GM12873 (cell line): ENCODE measurements around the gene ARL4A.
A peak's percentile ranks its signal among the peaks of the same experiment; 100 is the strongest.

ENCODE experiments used
- TF ChIP-seq, protein P1 (sequence below): IDR thresholded peaks from 2 replicates; pipeline ENCODE4 v1.5.1; 2012; ENCODE audit warnings: low read depth, mild to moderate bottlenecking, moderate library complexity, low read length, control low read depth; ENCODE audit not compliant: insufficient read depth; ENCODE audit errors: missing control alignments

The ARL4A gene

DNA sequence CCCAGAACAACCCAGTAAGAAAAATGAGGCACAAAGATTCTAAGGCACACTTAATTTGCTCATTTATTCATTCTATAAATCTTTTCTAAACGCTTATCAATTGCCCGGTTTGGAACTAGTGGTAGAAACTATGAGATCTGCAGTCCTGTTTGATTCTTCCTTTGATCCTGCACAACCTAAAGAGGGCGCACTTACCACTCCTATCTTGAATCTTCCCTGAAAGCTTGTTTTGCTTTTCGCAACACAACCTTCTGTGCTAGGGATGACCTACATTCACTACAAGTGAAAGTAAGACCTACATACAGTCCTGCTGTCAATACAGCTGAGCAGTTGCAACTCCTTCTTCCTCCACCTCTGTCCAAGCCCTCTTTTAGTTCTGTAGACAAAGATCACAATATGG lies 12.6 kb upstream of the ARL4A start:
- TF ChIP-seq, protein P1, sequence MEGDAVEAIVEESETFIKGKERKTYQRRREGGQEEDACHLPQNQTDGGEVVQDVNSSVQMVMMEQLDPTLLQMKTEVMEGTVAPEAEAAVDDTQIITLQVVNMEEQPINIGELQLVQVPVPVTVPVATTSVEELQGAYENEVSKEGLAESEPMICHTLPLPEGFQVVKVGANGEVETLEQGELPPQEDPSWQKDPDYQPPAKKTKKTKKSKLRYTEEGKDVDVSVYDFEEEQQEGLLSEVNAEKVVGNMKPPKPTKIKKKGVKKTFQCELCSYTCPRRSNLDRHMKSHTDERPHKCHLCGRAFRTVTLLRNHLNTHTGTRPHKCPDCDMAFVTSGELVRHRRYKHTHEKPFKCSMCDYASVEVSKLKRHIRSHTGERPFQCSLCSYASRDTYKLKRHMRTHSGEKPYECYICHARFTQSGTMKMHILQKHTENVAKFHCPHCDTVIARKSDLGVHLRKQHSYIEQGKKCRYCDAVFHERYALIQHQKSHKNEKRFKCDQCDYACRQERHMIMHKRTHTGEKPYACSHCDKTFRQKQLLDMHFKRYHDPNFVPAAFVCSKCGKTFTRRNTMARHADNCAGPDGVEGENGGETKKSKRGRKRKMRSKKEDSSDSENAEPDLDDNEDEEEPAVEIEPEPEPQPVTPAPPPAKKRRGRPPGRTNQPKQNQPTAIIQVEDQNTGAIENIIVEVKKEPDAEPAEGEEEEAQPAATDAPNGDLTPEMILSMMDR = peak; percentile 52

GRCh38 chr7:12683678-12684585 lies 3.5 kb upstream of the ARL4A start:
- TF ChIP-seq, protein P1 = peak; percentile 12

DNA sequence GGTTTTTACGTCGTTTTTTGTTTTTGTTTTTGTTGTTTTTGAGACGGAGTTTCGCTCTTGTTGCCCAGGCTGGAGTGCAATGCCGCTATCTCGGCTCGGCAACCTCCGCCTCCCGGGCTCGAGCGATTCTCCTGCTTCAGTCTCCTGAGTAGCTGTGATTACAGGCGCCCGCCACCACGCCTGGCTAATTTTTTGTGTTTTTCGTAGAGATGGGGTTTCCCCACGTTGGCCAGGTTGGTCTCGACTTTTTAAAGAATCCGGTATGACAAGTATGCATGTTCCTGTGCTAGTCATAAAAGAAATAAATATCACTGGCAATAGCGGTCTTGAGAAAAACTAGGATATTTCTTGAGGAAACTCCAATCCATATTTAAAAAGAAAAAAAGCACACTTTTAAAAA lies 2.7 kb upstream of the ARL4A start:
- TF ChIP-seq, protein P1 = no peak

DNA sequence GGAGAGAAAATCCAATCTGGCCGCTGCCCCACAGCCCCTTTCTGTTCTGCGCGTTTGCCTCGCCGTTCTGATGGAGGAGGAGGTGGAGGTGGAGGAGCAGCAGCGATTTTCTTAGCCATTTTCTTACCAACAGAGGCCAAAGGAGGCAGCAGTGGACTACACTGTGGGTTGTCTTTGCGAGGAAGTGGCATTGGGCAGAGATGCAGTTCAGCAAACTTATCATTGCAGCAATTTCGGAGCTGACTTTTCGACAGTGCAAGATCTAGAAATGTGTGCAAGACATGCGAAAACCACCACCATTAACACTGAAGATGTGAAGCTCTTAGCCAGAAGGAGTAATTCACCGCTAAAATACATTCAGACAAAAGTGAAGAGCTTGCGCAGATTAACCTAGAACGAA lies 1.9 kb upstream of the ARL4A start:
- TF ChIP-seq, protein P1 = peak; percentile 25

DNA sequence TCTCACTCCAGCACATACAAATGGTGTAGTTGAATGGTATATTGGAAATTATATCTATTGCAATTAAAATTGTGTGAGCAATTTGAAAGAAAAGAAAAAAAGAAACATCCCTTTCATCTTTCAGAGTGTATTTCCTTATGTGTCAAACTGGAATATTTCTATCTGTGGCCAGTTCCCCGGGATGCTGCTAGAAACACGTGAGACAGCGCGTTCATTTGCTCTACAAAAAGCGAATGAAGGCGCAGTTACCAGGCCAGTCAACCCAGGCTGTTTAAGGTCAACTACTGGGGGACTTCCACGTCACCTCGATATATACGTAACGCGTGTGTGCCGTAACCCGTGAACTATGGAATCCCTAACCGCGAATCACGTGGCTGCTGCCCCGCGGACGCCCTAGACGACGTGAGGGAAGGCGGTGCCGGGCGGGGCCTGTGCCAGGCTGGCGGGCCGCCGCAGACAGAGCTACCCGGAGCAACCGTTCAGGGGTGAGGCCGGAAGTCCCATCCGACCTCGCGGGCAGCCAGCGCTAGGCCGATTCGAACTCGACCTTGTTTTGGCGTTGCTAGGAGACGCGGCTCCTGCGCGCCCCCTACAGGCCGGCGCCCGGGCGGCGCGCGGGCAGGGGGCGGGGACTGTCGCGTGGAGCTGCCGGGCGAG lies 1.1 kb upstream of the ARL4A start:
- TF ChIP-seq, protein P1 = peak; percentile 89

- TF ChIP-seq, protein P1 = no peak
Measured at GRCh38 chr7:12687718-12688171, 312 bp downstream of the ARL4A start.

- TF ChIP-seq, protein P1 = no peak
Measured at GRCh38 chr7:12689451-12689850, 2.0 kb downstream of the ARL4A start.
